Measurements from ENCODE around the gene URM1.

Gene URM1

DNA sequence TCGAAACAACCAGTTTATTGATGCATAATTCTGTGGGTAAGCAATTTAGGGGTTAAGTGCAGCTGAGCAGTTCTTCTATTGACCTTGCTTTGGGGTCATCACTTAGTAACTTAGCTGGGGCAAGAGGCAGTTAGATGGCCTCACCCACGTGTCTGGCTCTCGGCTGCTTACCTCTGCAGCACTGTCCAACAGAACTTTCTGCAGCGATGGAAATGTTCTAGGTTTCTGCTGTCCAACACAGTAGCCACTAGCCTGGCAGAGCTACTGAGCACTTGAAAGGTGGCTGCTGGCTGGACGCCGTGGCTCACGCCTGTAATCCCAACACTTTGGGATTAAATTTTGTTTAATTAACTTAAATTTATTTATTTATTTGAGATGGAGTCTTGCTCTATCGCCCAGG, 13.1 kb upstream of the URM1 start:
- no peak overlapping the region for H3K9ac ChIP-seq (ENCODE audit: low read length)
- no peaks in the 10 kb centered on the region for H3K9me3 ChIP-seq (ENCODE audit: control insufficient read depth, low read length)
- peaks cover 8% of the 10 kb centered on the region for H3K4me1 ChIP-seq (ENCODE audit: control insufficient read depth, insufficient read depth, low read length)
- no peak for DNase-seq (ENCODE audit: low read depth)
- H3K36me3 ChIP-seq (ENCODE audit: control insufficient read depth, insufficient read depth, low read length, severe bottlenecking) = peaks cover 19% of the 10 kb centered on the region
- H3K27me3 ChIP-seq (replicated peaks; ENCODE audit: control insufficient read depth, insufficient read depth, low read length) = no peaks in the 10 kb centered on the region
- no peak overlapping the region for H3K4me3 ChIP-seq (ENCODE audit: low read length)

- H3K36me3 ChIP-seq (ENCODE audit: control insufficient read depth, insufficient read depth, low read length, severe bottlenecking) = peaks cover 19% of the 10 kb centered on the region
- no peaks in the 10 kb centered on the region for H3K9me3 ChIP-seq (ENCODE audit: control insufficient read depth, low read length)
- no peak overlapping the region for H3K4me3 ChIP-seq (ENCODE audit: low read length)
- peaks cover 8% of the 10 kb centered on the region for H3K4me1 ChIP-seq (ENCODE audit: control insufficient read depth, insufficient read depth, low read length)
- no peaks in the 10 kb centered on the region for H3K27me3 ChIP-seq (replicated peaks; ENCODE audit: control insufficient read depth, insufficient read depth, low read length)
- DNase-seq (ENCODE audit: low read depth) = no peak
- H3K9ac ChIP-seq (ENCODE audit: low read length) = no peak overlapping the region
Observed at GRCh38 chr9:128358861-128359260, 12.3 kb upstream of the URM1 start.

- Histone ChIP-seq H3K9me3 (ENCODE audit: control insufficient read depth, low read length) (no peaks in the 10 kb centered on the region), H3K36me3 (ENCODE audit: control insufficient read depth, insufficient read depth, low read length, severe bottlenecking) (peaks cover 10% of the 10 kb centered on the region), H3K4me1 (ENCODE audit: control insufficient read depth, insufficient read depth, low read length) (peaks cover 17% of the 10 kb centered on the region), H3K27me3 (replicated peaks; ENCODE audit: control insufficient read depth, insufficient read depth, low read length) (no peaks in the 10 kb centered on the region), H3K9ac (ENCODE audit: low read length) (peak overlapping the region; percentile 11), H3K4me3 (ENCODE audit: low read length) (no peak overlapping the region)
- no peak for DNase-seq (ENCODE audit: low read depth)
Observed at GRCh38 chr9:128360826-128361225, 10.3 kb upstream of the URM1 start.

DNA sequence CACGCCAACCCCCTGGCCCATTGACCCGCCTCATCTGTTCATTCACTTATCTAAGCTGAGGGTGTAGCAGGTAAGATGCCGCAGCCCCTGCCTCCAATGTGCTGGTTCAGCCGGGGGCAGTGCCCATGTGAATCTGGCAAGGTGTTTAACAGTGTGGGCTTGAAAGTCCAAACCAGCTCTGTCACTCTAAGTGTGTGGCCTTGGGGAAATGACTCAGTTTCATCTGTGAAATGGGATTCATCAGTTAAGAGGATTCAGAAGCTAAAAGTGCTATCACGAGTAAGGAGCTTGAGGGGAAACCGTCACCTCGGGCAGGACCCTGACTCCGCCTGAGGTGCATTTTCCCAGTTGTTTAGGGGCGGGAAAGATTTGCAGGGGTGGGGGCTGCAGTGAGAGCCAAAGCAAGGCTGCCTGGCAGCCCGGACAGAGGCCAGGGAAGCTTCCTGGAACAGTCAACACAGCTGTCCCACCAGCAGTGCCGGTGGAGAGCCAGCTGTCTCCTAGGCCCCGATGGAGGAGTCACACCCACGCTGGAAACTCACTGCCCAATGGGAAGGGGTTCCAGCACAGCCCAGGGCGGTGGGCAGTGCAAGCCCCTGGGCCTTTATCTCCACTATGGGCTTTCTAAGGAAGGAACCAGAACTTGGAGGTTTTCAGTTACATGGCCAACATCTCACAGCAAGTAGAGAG, 9.7 kb upstream of the URM1 start:
- Histone ChIP-seq H3K4me1 (ENCODE audit: control insufficient read depth, insufficient read depth, low read length) (peaks cover 17% of the 10 kb centered on the region), H3K36me3 (ENCODE audit: control insufficient read depth, insufficient read depth, low read length, severe bottlenecking) (peaks cover 5% of the 10 kb centered on the region), H3K9ac (ENCODE audit: low read length) (peak overlapping the region; percentile 63), H3K9me3 (ENCODE audit: control insufficient read depth, low read length) (no peaks in the 10 kb centered on the region), H3K4me3 (ENCODE audit: low read length) (peak overlapping the region; percentile 66), H3K27me3 (replicated peaks; ENCODE audit: control insufficient read depth, insufficient read depth, low read length) (no peaks in the 10 kb centered on the region)
- DNase-seq (ENCODE audit: low read depth) = no peak

- Histone ChIP-seq H3K4me3 (ENCODE audit: low read length) (peak overlapping the region; percentile 66), H3K4me1 (ENCODE audit: control insufficient read depth, insufficient read depth, low read length) (peaks cover 17% of the 10 kb centered on the region), H3K36me3 (ENCODE audit: control insufficient read depth, insufficient read depth, low read length, severe bottlenecking) (peaks cover 5% of the 10 kb centered on the region), H3K9me3 (ENCODE audit: control insufficient read depth, low read length) (no peaks in the 10 kb centered on the region), H3K9ac (ENCODE audit: low read length) (peak overlapping the region; percentile 63), H3K27me3 (replicated peaks; ENCODE audit: control insufficient read depth, insufficient read depth, low read length) (no peaks in the 10 kb centered on the region)
- peak; percentile 95 for DNase-seq (ENCODE audit: low read depth)
Observed at GRCh38 chr9:128361986-128362646, 9.1 kb upstream of the URM1 start.

DNA sequence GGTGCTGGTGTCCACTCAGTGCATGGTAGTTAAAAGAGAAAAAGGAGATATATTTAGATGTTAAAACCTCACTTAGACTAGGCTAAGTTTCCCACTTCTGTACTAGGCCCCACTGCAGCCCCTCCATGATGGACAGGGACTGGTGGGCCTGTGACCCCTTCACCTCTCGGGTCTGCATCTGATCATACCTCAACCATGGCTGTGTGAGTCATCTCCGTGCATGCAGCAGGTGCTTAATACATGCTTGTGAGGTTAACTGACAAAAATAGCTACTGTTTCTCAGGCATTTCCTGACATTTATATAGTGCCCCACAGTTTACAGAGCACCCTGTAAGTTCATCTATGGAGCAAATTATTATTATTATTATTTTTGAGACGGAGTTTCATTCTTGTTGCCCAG, 8.4 kb upstream of the URM1 start:
- no peaks in the 10 kb centered on the region for H3K36me3 ChIP-seq (ENCODE audit: control insufficient read depth, insufficient read depth, low read length, severe bottlenecking)

GRCh38 chr9:128365525-128365924, 5.6 kb upstream of the URM1 start:
- Histone ChIP-seq H3K36me3 (ENCODE audit: control insufficient read depth, insufficient read depth, low read length, severe bottlenecking) (no peaks in the 10 kb centered on the region), H3K4me3 (ENCODE audit: low read length) (peak overlapping the region; percentile 52), H3K9me3 (ENCODE audit: control insufficient read depth, low read length) (no peaks in the 10 kb centered on the region), H3K27me3 (replicated peaks; ENCODE audit: control insufficient read depth, insufficient read depth, low read length) (no peaks in the 10 kb centered on the region), H3K9ac (ENCODE audit: low read length) (peak overlapping the region; percentile 70), H3K4me1 (ENCODE audit: control insufficient read depth, insufficient read depth, low read length) (peaks cover 21% of the 10 kb centered on the region)
- no peak for DNase-seq (ENCODE audit: low read depth)

More for the DNA sequence above, 8.4 kb upstream of the URM1 start:
- no peak for DNase-seq (ENCODE audit: low read depth)
- peak overlapping the region; percentile 63 for H3K9ac ChIP-seq (ENCODE audit: low read length)
- no peaks in the 10 kb centered on the region for H3K9me3 ChIP-seq (ENCODE audit: control insufficient read depth, low read length)
- no peak overlapping the region for H3K4me3 ChIP-seq (ENCODE audit: low read length)
- H3K27me3 ChIP-seq (replicated peaks; ENCODE audit: control insufficient read depth, insufficient read depth, low read length) = no peaks in the 10 kb centered on the region
- H3K4me1 ChIP-seq (ENCODE audit: control insufficient read depth, insufficient read depth, low read length) = peaks cover 17% of the 10 kb centered on the region

DNA sequence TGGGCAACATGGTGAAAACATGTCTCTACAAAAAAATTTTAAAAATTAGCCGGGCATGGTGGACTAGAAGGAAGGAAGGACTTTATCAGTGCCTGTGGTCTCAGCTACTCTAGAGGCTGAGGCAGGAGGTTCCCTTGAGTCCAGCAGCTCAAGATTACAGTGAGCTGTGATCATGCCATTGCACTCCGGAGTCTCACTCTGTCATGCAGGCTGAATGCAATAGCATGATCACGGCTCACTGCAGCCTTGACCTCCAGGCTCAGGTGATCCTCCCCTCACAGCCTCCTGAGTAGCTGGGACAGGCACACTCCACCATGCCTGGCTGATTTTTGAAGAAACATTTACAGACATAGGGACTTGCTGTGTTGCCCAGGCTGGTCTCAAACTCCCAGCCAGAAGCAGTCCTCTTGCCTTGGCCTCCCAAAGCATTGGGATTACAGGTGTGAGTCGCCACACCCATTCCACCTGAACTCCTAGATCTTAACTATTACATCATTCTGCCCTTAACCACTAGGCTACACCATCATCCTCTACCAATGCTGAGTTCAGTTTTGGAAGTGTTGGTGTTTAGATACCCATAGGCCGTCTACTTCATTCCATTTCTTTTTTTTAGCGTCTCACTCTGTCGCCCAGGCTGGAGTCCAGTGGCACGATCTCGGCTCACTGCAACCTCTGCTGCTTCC, 2.0 kb upstream of the URM1 start:
- H3K36me3 ChIP-seq (ENCODE audit: control insufficient read depth, insufficient read depth, low read length, severe bottlenecking) = peaks cover 5% of the 10 kb centered on the region
- no peak overlapping the region for H3K9ac ChIP-seq (ENCODE audit: low read length)
- no peak for DNase-seq (ENCODE audit: low read depth)
- H3K9me3 ChIP-seq (ENCODE audit: control insufficient read depth, low read length) = no peaks in the 10 kb centered on the region
- no peak overlapping the region for H3K4me3 ChIP-seq (ENCODE audit: low read length)
- H3K4me1 ChIP-seq (ENCODE audit: control insufficient read depth, insufficient read depth, low read length) = peaks cover 34% of the 10 kb centered on the region
- H3K27me3 ChIP-seq (replicated peaks; ENCODE audit: control insufficient read depth, insufficient read depth, low read length) = no peaks in the 10 kb centered on the region

GRCh38 chr9:128370367-128370751, 815 bp upstream of the URM1 start:
- peaks cover 5% of the 10 kb centered on the region for H3K36me3 ChIP-seq (ENCODE audit: control insufficient read depth, insufficient read depth, low read length, severe bottlenecking)
- no peak for DNase-seq (ENCODE audit: low read depth)
- peaks cover 25% of the 10 kb centered on the region for H3K4me1 ChIP-seq (ENCODE audit: control insufficient read depth, insufficient read depth, low read length)
- peak overlapping the region; percentile 94 for H3K4me3 ChIP-seq (ENCODE audit: low read length)
- peak overlapping the region; percentile 95 for H3K9ac ChIP-seq (ENCODE audit: low read length)
- H3K27me3 ChIP-seq (replicated peaks; ENCODE audit: control insufficient read depth, insufficient read depth, low read length) = no peaks in the 10 kb centered on the region
- H3K9me3 ChIP-seq (ENCODE audit: control insufficient read depth, low read length) = no peaks in the 10 kb centered on the region

GRCh38 chr9:128371630-128372117, 500 bp downstream of the URM1 start:
- DNase-seq (ENCODE audit: low read depth) = no peak
- Histone ChIP-seq H3K27me3 (replicated peaks; ENCODE audit: control insufficient read depth, insufficient read depth, low read length) (no peaks in the 10 kb centered on the region), H3K36me3 (ENCODE audit: control insufficient read depth, insufficient read depth, low read length, severe bottlenecking) (peaks cover 5% of the 10 kb centered on the region), H3K9me3 (ENCODE audit: control insufficient read depth, low read length) (no peaks in the 10 kb centered on the region), H3K9ac (ENCODE audit: low read length) (peak overlapping the region; percentile 95), H3K4me3 (ENCODE audit: low read length) (peak overlapping the region; percentile 94), H3K4me1 (ENCODE audit: control insufficient read depth, insufficient read depth, low read length) (peaks cover 29% of the 10 kb centered on the region)

DNA sequence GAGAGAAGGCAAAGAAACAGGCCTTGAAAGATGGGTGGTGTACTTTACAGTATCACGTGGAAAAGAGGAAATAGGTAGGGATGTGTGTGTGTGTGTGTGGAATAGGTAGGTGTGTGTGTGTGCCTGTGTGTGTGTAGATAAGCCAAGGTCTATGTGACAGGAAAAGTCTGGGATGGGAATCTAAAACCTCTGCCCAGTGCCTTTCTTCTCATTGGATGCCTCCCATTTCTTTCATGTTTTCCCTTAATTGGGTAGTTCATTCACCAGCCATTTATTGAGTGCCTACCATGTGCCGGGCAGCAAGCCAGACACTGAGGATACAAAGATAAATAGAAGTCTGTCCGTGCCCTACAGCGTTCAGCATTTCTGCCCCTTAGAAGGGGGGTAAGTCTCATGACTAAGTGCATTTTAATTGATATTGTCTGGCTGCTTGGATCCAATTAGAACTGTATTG, 1.0 kb downstream of the URM1 start:
- peaks cover 29% of the 10 kb centered on the region for H3K4me1 ChIP-seq (ENCODE audit: control insufficient read depth, insufficient read depth, low read length)
- peaks cover 5% of the 10 kb centered on the region for H3K36me3 ChIP-seq (ENCODE audit: control insufficient read depth, insufficient read depth, low read length, severe bottlenecking)
- H3K9me3 ChIP-seq (ENCODE audit: control insufficient read depth, low read length) = no peaks in the 10 kb centered on the region
- peak; percentile 19 for DNase-seq (ENCODE audit: low read depth)
- no peaks in the 10 kb centered on the region for H3K27me3 ChIP-seq (replicated peaks; ENCODE audit: control insufficient read depth, insufficient read depth, low read length)
- H3K9ac ChIP-seq (ENCODE audit: low read length) = peak overlapping the region; percentile 95
- peak overlapping the region; percentile 94 for H3K4me3 ChIP-seq (ENCODE audit: low read length)

All from adipocyte (in vitro differentiated cells).